Glutamatergic neuron (in vitro differentiated cells): ENCODE measurements around the gene SYNGAP1. TPM values are rescaled to one million over a fixed set of nuclear protein-coding genes. Genes with fewer than 3 reads are reported as not detected.

Source experiments
- DNase-seq: peaks from one replicate; pipeline ENCODE4 v3.0.0; 2022
- H3K27ac Mint-ChIP-seq: one replicate; pipeline ENCODE4 v1.8.0; 2020; ENCODE audit warnings: mild to moderate bottlenecking, mixed read lengths, inconsistent platforms; ENCODE audit not compliant: unreplicated experiment
- H3K27me3 Mint-ChIP-seq: one replicate; pipeline ENCODE4 v1.8.0; 2020; ENCODE audit warnings: mild to moderate bottlenecking, moderate library complexity, mixed read lengths, inconsistent platforms; ENCODE audit not compliant: unreplicated experiment
- H3K36me3 Mint-ChIP-seq: one replicate; pipeline ENCODE4 v1.8.0; 2020; ENCODE audit warnings: mild to moderate bottlenecking, mixed read lengths, inconsistent platforms; ENCODE audit not compliant: unreplicated experiment
- H3K4me1 Mint-ChIP-seq: one replicate; pipeline ENCODE4 v1.8.0; 2020; ENCODE audit warnings: mild to moderate bottlenecking, low read depth, mixed read lengths, inconsistent platforms; ENCODE audit not compliant: unreplicated experiment
- H3K4me3 Mint-ChIP-seq: one replicate; pipeline ENCODE4 v1.8.0; 2020; ENCODE audit warnings: mild to moderate bottlenecking, mixed read lengths, inconsistent platforms; ENCODE audit not compliant: unreplicated experiment
- H3K9me3 Mint-ChIP-seq: one replicate; pipeline ENCODE4 v1.8.0; 2020; ENCODE audit warnings: mild to moderate bottlenecking, moderate library complexity, mixed read lengths, inconsistent platforms; ENCODE audit not compliant: unreplicated experiment
- total RNA-seq: library from RNA; stranded (reverse); fragmentation: NEBNext Ultra II Directional; extraction: Animal tissue kit (Norgen Biotek cat#: 25700); gene quantifications from one replicate; pipeline ENCODE4 v1.2.1, GENCODE V29; 2021; ENCODE audit not compliant: unreplicated experiment
- TF ChIP-seq, protein P1 (sequence below): fragments of 200-600 bp; sonication (generic); IDR thresholded peaks from one replicate; pipeline ENCODE4 v1.5.0; 2021; ENCODE audit not compliant: partially characterized antibody, unreplicated experiment

SYNGAP1 gene
- total RNA-seq, 1 donor from 2014 or later = 75.1 TPM

DNA sequence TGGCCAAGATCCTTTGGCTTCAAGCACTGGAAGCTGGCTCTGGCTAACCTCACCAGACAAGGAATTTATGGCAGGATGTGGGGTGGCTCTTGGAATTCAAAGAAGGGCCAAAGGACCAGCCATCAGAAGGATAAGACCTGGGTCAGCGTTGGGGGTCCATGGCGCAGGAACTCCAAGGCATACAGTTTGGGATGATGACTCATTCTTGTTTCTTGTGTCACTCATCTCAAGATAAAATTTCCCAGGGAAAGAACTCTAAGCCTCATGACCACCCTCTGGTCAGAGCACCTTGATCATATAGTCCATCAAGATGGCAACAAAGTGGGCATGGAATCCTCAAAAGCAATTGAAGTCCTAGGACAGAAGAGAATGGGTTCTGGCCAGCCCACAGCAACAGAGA, 39.4 kb downstream of the SYNGAP1 start:
- H3K27ac Mint-ChIP-seq = no peak overlapping the region
- TF ChIP-seq, protein P1, sequence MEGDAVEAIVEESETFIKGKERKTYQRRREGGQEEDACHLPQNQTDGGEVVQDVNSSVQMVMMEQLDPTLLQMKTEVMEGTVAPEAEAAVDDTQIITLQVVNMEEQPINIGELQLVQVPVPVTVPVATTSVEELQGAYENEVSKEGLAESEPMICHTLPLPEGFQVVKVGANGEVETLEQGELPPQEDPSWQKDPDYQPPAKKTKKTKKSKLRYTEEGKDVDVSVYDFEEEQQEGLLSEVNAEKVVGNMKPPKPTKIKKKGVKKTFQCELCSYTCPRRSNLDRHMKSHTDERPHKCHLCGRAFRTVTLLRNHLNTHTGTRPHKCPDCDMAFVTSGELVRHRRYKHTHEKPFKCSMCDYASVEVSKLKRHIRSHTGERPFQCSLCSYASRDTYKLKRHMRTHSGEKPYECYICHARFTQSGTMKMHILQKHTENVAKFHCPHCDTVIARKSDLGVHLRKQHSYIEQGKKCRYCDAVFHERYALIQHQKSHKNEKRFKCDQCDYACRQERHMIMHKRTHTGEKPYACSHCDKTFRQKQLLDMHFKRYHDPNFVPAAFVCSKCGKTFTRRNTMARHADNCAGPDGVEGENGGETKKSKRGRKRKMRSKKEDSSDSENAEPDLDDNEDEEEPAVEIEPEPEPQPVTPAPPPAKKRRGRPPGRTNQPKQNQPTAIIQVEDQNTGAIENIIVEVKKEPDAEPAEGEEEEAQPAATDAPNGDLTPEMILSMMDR = no peak
- DNase-seq = no peak
- H3K27me3 Mint-ChIP-seq = peaks cover 9% of the 10 kb centered on the region
- H3K4me1 Mint-ChIP-seq = peaks cover 2% of the 10 kb centered on the region
- H3K9me3 Mint-ChIP-seq = peaks cover 5% of the 10 kb centered on the region
- H3K4me3 Mint-ChIP-seq = no peak overlapping the region
- peaks cover 6% of the 10 kb centered on the region for H3K36me3 Mint-ChIP-seq

DNA sequence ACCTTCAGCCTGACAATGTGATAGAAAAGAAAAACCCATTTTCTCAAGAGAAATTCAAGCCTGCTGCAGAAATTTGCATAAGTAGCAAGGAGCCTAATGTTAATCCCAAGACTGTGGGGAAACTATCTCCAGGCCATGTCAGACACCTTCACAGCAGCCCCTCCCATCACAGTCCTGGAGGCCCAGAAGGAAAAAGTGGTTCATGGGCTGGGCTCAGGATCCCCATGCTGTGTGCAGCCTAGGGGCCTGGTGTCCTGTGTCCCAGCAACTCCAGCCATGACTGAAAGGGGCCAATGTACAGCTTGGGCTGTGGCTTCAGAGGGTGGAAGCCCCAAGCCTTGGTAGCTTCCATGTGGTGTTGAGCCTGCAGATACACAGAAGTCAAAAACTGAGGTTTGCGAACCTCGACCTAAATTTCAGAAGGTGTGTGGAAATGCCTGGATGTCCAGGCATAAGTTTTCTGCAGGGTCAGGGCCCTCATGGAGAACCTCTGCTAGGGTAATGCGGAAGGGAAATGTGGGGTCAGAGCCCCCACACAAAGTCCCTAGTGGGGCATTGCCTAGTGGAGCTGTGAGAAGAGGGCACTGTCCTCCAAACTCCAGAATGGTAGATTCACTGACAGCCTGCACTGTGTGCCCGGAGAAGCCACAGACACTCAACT, 46.3 kb downstream of the SYNGAP1 start:
- no peak overlapping the region for H3K4me3 Mint-ChIP-seq
- H3K36me3 Mint-ChIP-seq = peaks cover 5% of the 10 kb centered on the region
- H3K27ac Mint-ChIP-seq = no peak overlapping the region
- peaks cover 2% of the 10 kb centered on the region for H3K27me3 Mint-ChIP-seq
- no peaks in the 10 kb centered on the region for H3K4me1 Mint-ChIP-seq
- TF ChIP-seq, protein P1 = no peak
- peaks cover 4% of the 10 kb centered on the region for H3K9me3 Mint-ChIP-seq
- no peak for DNase-seq

- Mint-ChIP-seq H3K4me1 (no peaks in the 10 kb centered on the region), H3K9me3 (peaks cover 4% of the 10 kb centered on the region), H3K4me3 (no peak overlapping the region), H3K27ac (no peak overlapping the region), H3K27me3 (peaks cover 2% of the 10 kb centered on the region), H3K36me3 (peaks cover 5% of the 10 kb centered on the region)
- TF ChIP-seq, protein P1 = no peak
- no peak for DNase-seq
Measured at GRCh38 chr6:33467091-33467490, 47.2 kb downstream of the SYNGAP1 start.

GRCh38 chr6:33469661-33470060, 49.8 kb downstream of the SYNGAP1 start:
- TF ChIP-seq, protein P1 = no peak
- Mint-ChIP-seq H3K27me3 (no peaks in the 10 kb centered on the region), H3K9me3 (peaks cover 4% of the 10 kb centered on the region), H3K4me1 (no peaks in the 10 kb centered on the region), H3K36me3 (peaks cover 5% of the 10 kb centered on the region), H3K4me3 (no peak overlapping the region), H3K27ac (no peak overlapping the region)
- no peak for DNase-seq

DNA sequence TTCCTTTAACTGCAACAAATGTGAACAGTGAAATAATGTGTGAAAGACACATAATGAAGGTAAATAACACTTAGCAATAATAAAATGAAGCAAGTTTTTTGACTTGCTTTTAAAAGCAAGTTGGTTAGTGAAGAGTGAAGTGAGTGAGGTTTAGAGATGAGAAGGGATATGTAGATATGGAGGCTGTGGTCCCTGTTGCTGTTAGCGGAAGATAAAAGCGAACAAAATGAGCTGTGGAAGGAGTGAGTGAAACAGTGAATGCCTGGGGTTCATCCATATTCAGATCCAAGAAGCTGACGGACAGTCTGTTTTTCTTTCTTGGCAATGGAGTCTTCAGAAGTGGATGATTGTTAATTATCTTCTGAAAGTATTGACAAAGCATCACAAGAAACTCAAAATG, 58.0 kb downstream of the SYNGAP1 start:
- TF ChIP-seq, protein P1 = no peak
- H3K36me3 Mint-ChIP-seq = no peaks in the 10 kb centered on the region
- DNase-seq = no peak

More for the DNA sequence above, 58.0 kb downstream of the SYNGAP1 start:
- H3K27ac Mint-ChIP-seq = no peak overlapping the region
- no peak overlapping the region for H3K4me3 Mint-ChIP-seq
- H3K27me3 Mint-ChIP-seq = no peaks in the 10 kb centered on the region
- H3K4me1 Mint-ChIP-seq = no peaks in the 10 kb centered on the region
- H3K9me3 Mint-ChIP-seq = no peaks in the 10 kb centered on the region
